Measurements from ENCODE around the gene KRT74.

The KRT74 gene

DNA sequence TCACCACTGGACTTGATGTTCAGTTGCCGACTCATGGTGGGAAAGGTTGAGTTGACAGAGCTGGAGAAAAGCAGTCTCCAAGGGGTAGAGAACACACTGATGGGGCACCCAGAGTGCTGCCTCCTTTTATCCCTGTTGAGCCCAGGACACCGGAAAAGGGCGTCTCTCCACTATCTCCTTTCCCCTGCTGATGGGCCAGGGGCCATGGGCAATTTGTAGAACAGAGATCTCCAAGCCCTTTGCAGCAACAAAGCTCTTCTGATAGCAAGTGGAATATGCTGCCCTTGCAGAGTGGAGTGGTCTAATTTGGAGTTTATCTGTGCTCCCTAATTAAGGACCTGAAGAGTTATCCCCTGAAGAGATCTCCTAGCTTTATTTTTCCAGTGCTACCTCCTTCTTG, at the start of gene KRT74:
Gene KRT74, minus strand, starts transcription at position 101 of the 400 bp plus-strand sequence. Its CDS starts 66 bp downstream, at position 35.
- no peak within 1 kb of the TSS for H3K9ac ChIP-seq
- H3K9me3 ChIP-seq (ENCODE audit: control insufficient read depth, low read length) = no peaks in the 10 kb centered on the region
- H3K27me3 ChIP-seq (ENCODE audit: control insufficient read depth, insufficient read depth, low read length) = no peaks in the 10 kb centered on the region
- no peaks in the 10 kb centered on the region for H3K36me3 ChIP-seq (ENCODE audit: control insufficient read depth, insufficient read depth, low read length)
- H3K4me2 ChIP-seq (ENCODE audit: low read length) = no peak within 1 kb of the TSS
- H3K4me3 ChIP-seq (ENCODE audit: low read depth, low read length) = no peak within 1 kb of the TSS
- no peak within 1 kb of the TSS for H2AFZ ChIP-seq
- no peaks in the 10 kb centered on the region for H3K79me2 ChIP-seq
- no peaks in the 10 kb centered on the region for H3K4me1 ChIP-seq
- no peak within 1 kb of the TSS for H3K27ac ChIP-seq
- TF ChIP-seq, protein P1, sequence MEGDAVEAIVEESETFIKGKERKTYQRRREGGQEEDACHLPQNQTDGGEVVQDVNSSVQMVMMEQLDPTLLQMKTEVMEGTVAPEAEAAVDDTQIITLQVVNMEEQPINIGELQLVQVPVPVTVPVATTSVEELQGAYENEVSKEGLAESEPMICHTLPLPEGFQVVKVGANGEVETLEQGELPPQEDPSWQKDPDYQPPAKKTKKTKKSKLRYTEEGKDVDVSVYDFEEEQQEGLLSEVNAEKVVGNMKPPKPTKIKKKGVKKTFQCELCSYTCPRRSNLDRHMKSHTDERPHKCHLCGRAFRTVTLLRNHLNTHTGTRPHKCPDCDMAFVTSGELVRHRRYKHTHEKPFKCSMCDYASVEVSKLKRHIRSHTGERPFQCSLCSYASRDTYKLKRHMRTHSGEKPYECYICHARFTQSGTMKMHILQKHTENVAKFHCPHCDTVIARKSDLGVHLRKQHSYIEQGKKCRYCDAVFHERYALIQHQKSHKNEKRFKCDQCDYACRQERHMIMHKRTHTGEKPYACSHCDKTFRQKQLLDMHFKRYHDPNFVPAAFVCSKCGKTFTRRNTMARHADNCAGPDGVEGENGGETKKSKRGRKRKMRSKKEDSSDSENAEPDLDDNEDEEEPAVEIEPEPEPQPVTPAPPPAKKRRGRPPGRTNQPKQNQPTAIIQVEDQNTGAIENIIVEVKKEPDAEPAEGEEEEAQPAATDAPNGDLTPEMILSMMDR (IDR thresholded peaks at IDR 0.05) = no peak

DNA sequence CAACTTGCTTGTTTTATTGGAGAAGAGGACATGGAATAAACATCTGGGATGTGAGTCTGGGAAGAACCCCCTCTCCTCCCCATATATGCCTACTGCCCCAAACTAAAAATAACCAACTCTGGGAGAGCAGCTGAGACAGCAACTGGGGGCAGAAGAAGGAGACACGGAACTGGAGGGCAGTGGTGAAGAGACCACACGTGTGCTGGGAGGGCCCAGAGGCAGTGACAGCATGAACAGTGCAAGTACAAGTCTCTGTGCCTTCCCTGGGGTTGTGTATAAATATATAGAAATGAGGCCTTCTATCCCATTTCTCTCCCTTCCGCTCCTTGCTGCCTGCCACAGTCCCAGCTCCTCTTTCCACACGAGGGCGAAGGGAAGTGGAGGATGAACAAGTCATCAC, 48.7 kb upstream of the KRT74 start:
- no peaks in the 10 kb centered on the region for H3K27me3 ChIP-seq (ENCODE audit: control insufficient read depth, insufficient read depth, low read length)
- no peaks in the 10 kb centered on the region for H3K79me2 ChIP-seq
- no peak overlapping the region for H3K4me3 ChIP-seq (ENCODE audit: low read depth, low read length)
- H2AFZ ChIP-seq = no peak overlapping the region
- no peaks in the 10 kb centered on the region for H3K36me3 ChIP-seq (ENCODE audit: control insufficient read depth, insufficient read depth, low read length)
- H3K27ac ChIP-seq = no peak overlapping the region
- no peak overlapping the region for H3K4me2 ChIP-seq (ENCODE audit: low read length)
- TF ChIP-seq, protein P1 (IDR thresholded peaks at IDR 0.05) = no peak
- H3K4me1 ChIP-seq = no peaks in the 10 kb centered on the region
- H3K9ac ChIP-seq = no peak overlapping the region
- H3K9me3 ChIP-seq (ENCODE audit: control insufficient read depth, low read length) = no peaks in the 10 kb centered on the region

DNA sequence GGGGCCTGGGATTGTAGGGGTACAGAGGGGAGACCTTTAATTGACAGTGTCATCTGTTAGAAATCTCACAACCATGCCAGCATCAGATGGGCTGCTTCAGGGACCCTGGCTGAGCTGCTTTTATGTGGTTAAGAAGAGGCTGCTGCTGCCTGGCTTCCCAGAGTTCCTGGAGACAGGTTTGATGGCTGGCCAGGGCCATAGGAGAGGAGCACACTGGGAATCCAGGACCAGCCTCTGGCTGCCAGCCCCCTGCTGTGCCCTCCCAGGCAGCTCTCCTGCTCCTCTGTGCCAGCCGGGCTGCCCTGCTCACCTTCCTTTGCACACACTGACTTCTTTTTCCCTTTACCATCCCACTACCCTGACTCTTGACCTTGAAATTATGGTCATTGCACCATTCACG, 45.2 kb upstream of the KRT74 start:
- Histone ChIP-seq H3K4me1 (no peaks in the 10 kb centered on the region), H3K4me2 (ENCODE audit: low read length) (no peak overlapping the region), H2AFZ (no peak overlapping the region), H3K9ac (no peak overlapping the region), H3K9me3 (ENCODE audit: control insufficient read depth, low read length) (no peaks in the 10 kb centered on the region), H3K4me3 (ENCODE audit: low read depth, low read length) (no peak overlapping the region), H3K27ac (no peak overlapping the region), H3K36me3 (ENCODE audit: control insufficient read depth, insufficient read depth, low read length) (no peaks in the 10 kb centered on the region), H3K79me2 (no peaks in the 10 kb centered on the region), H3K27me3 (ENCODE audit: control insufficient read depth, insufficient read depth, low read length) (no peaks in the 10 kb centered on the region)
- TF ChIP-seq, protein P1 (IDR thresholded peaks at IDR 0.05) = no peak

DNA sequence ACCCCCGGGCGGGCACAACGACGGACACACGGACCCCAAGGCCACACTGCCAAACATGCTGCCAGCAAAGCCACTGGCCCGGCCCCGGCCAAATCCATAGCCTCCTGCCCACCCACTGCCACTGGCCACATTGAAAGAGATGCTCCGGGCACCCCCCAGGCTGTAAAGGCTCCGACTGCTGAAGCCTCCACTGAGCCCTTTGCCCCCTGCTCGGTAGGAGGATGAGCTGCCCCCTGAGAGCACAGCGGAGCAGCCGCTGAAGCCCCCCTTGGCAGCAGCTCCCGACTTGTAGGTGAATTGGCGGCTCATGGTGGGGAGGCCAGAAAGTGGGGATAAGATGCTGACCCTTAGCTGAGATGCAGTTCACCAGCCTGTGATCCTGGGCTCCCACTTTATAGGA, 44.6 kb upstream of the KRT74 start, which contains the start of gene KRT73:
Gene KRT73, minus strand, starts transcription at position 344 of the 400 bp plus-strand sequence. Its CDS starts 35 bp downstream, at position 309.
- Histone ChIP-seq H3K79me2 (no peaks in the 10 kb centered on the region), H3K27me3 (ENCODE audit: control insufficient read depth, insufficient read depth, low read length) (no peaks in the 10 kb centered on the region), H3K4me1 (no peaks in the 10 kb centered on the region), H3K9me3 (ENCODE audit: control insufficient read depth, low read length) (no peaks in the 10 kb centered on the region), H3K27ac (no peak within 1 kb of the TSS), H3K9ac (no peak within 1 kb of the TSS), H3K4me2 (ENCODE audit: low read length) (no peak within 1 kb of the TSS), H2AFZ (no peak within 1 kb of the TSS), H3K36me3 (ENCODE audit: control insufficient read depth, insufficient read depth, low read length) (no peaks in the 10 kb centered on the region), H3K4me3 (ENCODE audit: low read depth, low read length) (no peak within 1 kb of the TSS)
- TF ChIP-seq, protein P1 (IDR thresholded peaks at IDR 0.05) = no peak

DNA sequence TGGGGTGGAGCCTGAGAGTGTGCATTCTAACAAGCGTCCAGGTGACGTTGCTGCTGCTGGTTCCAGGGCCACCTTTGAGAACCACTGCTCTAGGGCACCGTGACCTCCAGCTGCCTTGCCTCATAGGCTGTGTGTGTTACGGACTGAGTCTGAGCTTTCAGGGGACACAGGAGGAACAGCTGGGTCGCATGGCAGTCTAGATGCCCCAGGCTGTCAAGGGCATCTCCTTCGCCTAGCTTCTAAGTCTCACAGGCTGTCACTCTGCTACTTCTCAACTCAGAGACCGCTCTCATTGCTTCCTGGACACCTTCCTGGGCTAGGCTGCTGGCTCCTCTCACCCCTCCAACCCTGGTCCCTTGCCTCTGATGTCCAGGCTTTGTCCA, 43.8 kb upstream of the KRT74 start:
- Histone ChIP-seq H3K27me3 (ENCODE audit: control insufficient read depth, insufficient read depth, low read length) (no peaks in the 10 kb centered on the region), H3K79me2 (no peaks in the 10 kb centered on the region), H3K4me2 (ENCODE audit: low read length) (no peak overlapping the region), H3K9me3 (ENCODE audit: control insufficient read depth, low read length) (no peaks in the 10 kb centered on the region), H3K27ac (no peak overlapping the region), H2AFZ (no peak overlapping the region), H3K4me3 (ENCODE audit: low read depth, low read length) (no peak overlapping the region), H3K4me1 (no peaks in the 10 kb centered on the region), H3K36me3 (ENCODE audit: control insufficient read depth, insufficient read depth, low read length) (no peaks in the 10 kb centered on the region), H3K9ac (no peak overlapping the region)
- TF ChIP-seq, protein P1 (IDR thresholded peaks at IDR 0.05) = no peak

Data from parathyroid adenoma (tissue), 2 donors.